Adrenal gland (tissue), 5 donors: ENCODE data around the gene ZSCAN1.

Source experiments
- POLR2A ChIP-seq, 2 donors: fragments of 450-650 bp; IDR thresholded peaks; one replicate each; pipeline ENCODE4 v1.6.1; 2017; ENCODE audit warnings: antibody characterized with exemption in 2 of 2, mild to moderate bottlenecking in 2 of 2, moderate library complexity in 1 of 2
- TF ChIP-seq, protein P1 (sequence below), 6 experiments: fragments of 450-650 bp in 4 of 6; fragments of 200-600 bp in 2 of 6; sonication (generic) in 1 of 6; IDR thresholded peaks; 1 replicate in 5 of 6; 2 replicates in 1 of 6; pipeline versions ENCODE4 v1.5.1 to v1.8.0; 2016 to 2021; ENCODE audit warnings: antibody characterized with exemption in 6 of 6, mild to moderate bottlenecking in 2 of 6, moderate library complexity in 1 of 6
- donor health status: DM: no; HTN: no; CAD: no.

DNA sequence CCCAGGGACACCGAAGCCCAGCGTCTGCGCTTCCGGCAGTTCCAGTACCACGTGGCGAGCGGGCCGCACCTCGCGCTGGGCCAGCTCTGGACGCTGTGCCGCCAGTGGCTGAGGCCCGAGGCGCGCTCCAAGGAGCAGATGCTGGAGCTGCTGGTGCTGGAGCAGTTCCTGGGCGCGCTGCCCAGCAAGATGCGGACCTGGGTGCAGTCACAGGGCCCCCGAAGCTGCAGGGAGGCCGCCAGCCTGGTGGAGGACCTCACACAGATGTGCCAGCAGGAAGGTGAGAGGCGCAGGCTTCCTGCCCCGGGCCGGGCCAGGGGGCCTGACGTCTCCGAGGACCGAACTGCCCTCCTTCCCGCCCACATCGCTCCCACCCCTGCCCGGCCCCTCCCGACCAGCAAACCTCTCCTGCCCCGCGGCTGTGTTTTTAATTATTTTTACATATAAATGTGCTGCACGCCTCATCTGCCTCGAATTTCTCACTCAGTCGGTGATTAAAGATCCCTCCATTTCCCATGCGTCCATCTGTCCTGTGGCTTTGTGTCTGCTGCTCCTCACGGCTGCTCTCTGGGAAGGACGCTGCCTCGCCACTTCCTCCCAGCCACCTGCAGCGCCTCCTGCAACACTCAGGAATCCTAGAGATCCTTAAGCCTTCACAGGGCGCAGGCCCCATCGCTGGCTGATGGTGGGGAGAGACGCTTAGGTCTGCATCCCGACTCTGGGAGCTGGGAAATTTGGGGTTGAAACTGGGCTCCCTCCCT is 4.3 kb downstream of the ZSCAN1 start:
- TF ChIP-seq, protein P1, sequence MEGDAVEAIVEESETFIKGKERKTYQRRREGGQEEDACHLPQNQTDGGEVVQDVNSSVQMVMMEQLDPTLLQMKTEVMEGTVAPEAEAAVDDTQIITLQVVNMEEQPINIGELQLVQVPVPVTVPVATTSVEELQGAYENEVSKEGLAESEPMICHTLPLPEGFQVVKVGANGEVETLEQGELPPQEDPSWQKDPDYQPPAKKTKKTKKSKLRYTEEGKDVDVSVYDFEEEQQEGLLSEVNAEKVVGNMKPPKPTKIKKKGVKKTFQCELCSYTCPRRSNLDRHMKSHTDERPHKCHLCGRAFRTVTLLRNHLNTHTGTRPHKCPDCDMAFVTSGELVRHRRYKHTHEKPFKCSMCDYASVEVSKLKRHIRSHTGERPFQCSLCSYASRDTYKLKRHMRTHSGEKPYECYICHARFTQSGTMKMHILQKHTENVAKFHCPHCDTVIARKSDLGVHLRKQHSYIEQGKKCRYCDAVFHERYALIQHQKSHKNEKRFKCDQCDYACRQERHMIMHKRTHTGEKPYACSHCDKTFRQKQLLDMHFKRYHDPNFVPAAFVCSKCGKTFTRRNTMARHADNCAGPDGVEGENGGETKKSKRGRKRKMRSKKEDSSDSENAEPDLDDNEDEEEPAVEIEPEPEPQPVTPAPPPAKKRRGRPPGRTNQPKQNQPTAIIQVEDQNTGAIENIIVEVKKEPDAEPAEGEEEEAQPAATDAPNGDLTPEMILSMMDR (IDR thresholded peaks at IDR 0.05) = no peak
- TF ChIP-seq POLR2A (IDR thresholded peaks at IDR 0.05) = no peak
